GM23338 (cell line): Measurements from ENCODE around the gene FAM53B. TPM values are rescaled to one million over a fixed set of nuclear protein-coding genes. Genes with fewer than 3 reads are reported as not detected.

Source experiments
- ATAC-seq: fragments of 200-7000 bp; cut with Tn5 transposase; 3 replicates; pipeline ENCODE4 v1.9.1; 2020
- DNase-seq: peaks from one replicate; pipeline ENCODE4 v3.0.0-alpha.2; 2015; ENCODE audit warnings: low spot score
- H2AFZ ChIP-seq: fragments of 200-600 bp; sonication (generic); 2 replicates; pipeline ENCODE4 v1.8.0; 2016; ENCODE audit warnings: antibody characterized with exemption, mild to moderate bottlenecking, moderate library complexity
- H3F3A ChIP-seq: fragments of 200-600 bp; sonication (generic); replicated peaks from 2 replicates; pipeline ENCODE4 v1.8.0; 2017; ENCODE audit warnings: antibody characterized with exemption, mixed run types, low read depth
- H3K27ac ChIP-seq: fragments of 200-600 bp; sonication (generic); 2 replicates; pipeline ENCODE4 v1.6.1; 2016; ENCODE audit warnings: low read depth
- H3K27me3 ChIP-seq: fragments of 200-600 bp; sonication (generic); 2 replicates; pipeline ENCODE4 v1.8.0; 2016; ENCODE audit warnings: mild to moderate bottlenecking, mixed run types, moderate library complexity; ENCODE audit not compliant: insufficient read depth
- H3K36me3 ChIP-seq: fragments of 200-600 bp; sonication (generic); 2 replicates; pipeline ENCODE4 v1.8.0; 2016; ENCODE audit warnings: mild to moderate bottlenecking; ENCODE audit not compliant: insufficient read depth
- H3K4me1 ChIP-seq: fragments of 200-600 bp; sonication (generic); 2 replicates; pipeline ENCODE4 v1.8.0; 2016; ENCODE audit warnings: mild to moderate bottlenecking, moderate library complexity; ENCODE audit not compliant: insufficient read depth
- H3K4me2 ChIP-seq: fragments of 200-600 bp; sonication (generic); 2 replicates; pipeline ENCODE4 v1.7.1; 2017; ENCODE audit warnings: mixed run types
- H3K4me3 ChIP-seq: fragments of 200-600 bp; sonication (generic); 2 replicates; pipeline ENCODE4 v1.6.1; 2016; ENCODE audit warnings: mixed run types
- H3K79me2 ChIP-seq: fragments of 200-600 bp; sonication (generic); replicated peaks from 2 replicates; pipeline ENCODE4 v1.8.0; 2017; ENCODE audit warnings: mild to moderate bottlenecking; ENCODE audit not compliant: insufficient read depth
- H3K9me2 ChIP-seq: fragments of 200-600 bp; sonication (generic); 2 replicates; pipeline ENCODE4 v1.8.0; 2017; ENCODE audit not compliant: insufficient read depth
- H4K20me1 ChIP-seq: fragments of 200-600 bp; sonication (generic); replicated peaks from 2 replicates; pipeline ENCODE4 v1.8.0; 2017; ENCODE audit warnings: mild to moderate bottlenecking; ENCODE audit not compliant: insufficient read depth
- H3K27ac Mint-ChIP-seq: 2 replicates; pipeline ENCODE4 v1.8.0; 2020; ENCODE audit warnings: inconsistent platforms, mild to moderate bottlenecking, moderate library complexity, mixed read lengths
- H3K27me3 Mint-ChIP-seq: 3 replicates; pipeline ENCODE4 v1.8.0; 2022; ENCODE audit warnings: low read depth, mild to moderate bottlenecking, moderate library complexity, mixed read lengths, inconsistent platforms; ENCODE audit not compliant: insufficient read depth, poor library complexity
- H3K36me3 Mint-ChIP-seq: 3 replicates; pipeline ENCODE4 v1.8.0; 2021; ENCODE audit warnings: low read depth, mild to moderate bottlenecking, inconsistent platforms, moderate library complexity, mixed read lengths
- H3K4me1 Mint-ChIP-seq: 3 replicates; pipeline ENCODE4 v1.8.0; 2020; ENCODE audit warnings: mild to moderate bottlenecking, inconsistent platforms, mixed read lengths
- H3K4me3 Mint-ChIP-seq: 3 replicates; pipeline ENCODE4 v1.8.0; 2021; ENCODE audit warnings: moderate library complexity, mild to moderate bottlenecking, inconsistent platforms, mixed read lengths
- H3K9me3 Mint-ChIP-seq: 3 replicates; pipeline ENCODE4 v1.8.0; 2020; ENCODE audit warnings: moderate library complexity, mild to moderate bottlenecking, inconsistent platforms, mixed read lengths
- CREB1 ChIP-seq: fragments of 250-450 bp; sonication (Bioruptor Pico); IDR thresholded peaks from 2 replicates; pipeline ENCODE4 v1.5.0; 2020; ENCODE audit warnings: low read depth, mild to moderate bottlenecking, moderate library complexity
- CTCF ChIP-seq, 2 experiments: fragments of 200-600 bp in 1 of 2; sonication (generic) in 1 of 2; conservative IDR thresholded peaks; 2 replicates each; pipeline versions ENCODE4 v1.5.1 to v1.6.1; 2016 to 2017; ENCODE audit warnings: antibody characterized with exemption in 2 of 2, low read depth in 2 of 2, mild to moderate bottlenecking in 2 of 2, moderate library complexity in 1 of 2
- REST ChIP-seq: IDR thresholded peaks from one replicate; pipeline ENCODE4 v1.6.1; 2018; ENCODE audit warnings: antibody characterized with exemption; ENCODE audit not compliant: unreplicated experiment
- ZNF114 ChIP-seq: fragments of 250-450 bp; sonication (Bioruptor Pico); IDR thresholded peaks from 2 replicates; pipeline ENCODE4 v1.5.0; 2020; ENCODE audit warnings: mild to moderate bottlenecking, moderate library complexity
- ZNF331 ChIP-seq: fragments of 250-450 bp; sonication (Bioruptor Pico); IDR thresholded peaks from 2 replicates; pipeline ENCODE4 v1.5.0; 2020; ENCODE audit warnings: low read depth, mild to moderate bottlenecking, moderate library complexity
- polyA plus RNA-seq: library from polyadenylated mRNA; unstranded; fragments of >200 nt; fragmentation: Nextera tagmentation; extraction: Ambion mirVana; gene quantifications from 2 replicates; pipeline ENCODE4 v1.2.1, GENCODE V29; 2016
- total RNA-seq: library from RNA; depleted of rRNA; stranded (reverse); fragments of >200 nt; shearing (Covaris generic); gene quantifications from 2 replicates; pipeline ENCODE4 v1.2.3, GENCODE V29; 2014
- TF ChIP-seq, protein P1 (sequence below): fragments of 250-450 bp; sonication (Bioruptor Pico); IDR thresholded peaks from 2 replicates; pipeline ENCODE4 v1.5.0; 2020; ENCODE audit warnings: mild to moderate bottlenecking, moderate library complexity

The FAM53B gene
- total and polyA plus RNA-seq, 2 experiments from 2014 or later: 3.0 to 20.3 TPM

- H3K27me3 ChIP-seq: no peaks in the 10 kb centered on the region
- H3K9me2 ChIP-seq: no peaks in the 10 kb centered on the region
- no peak overlapping the region for H3K4me3 Mint-ChIP-seq
- ATAC-seq (no peak), DNase-seq (no peak)
- no peak overlapping the region for H3K27ac Mint-ChIP-seq
- peaks cover 7% of the 10 kb centered on the region for H3K27me3 Mint-ChIP-seq
- H2AFZ ChIP-seq: no peak overlapping the region
- no peak overlapping the region for H3K4me3 ChIP-seq
- peaks cover 15% of the 10 kb centered on the region for H3K79me2 ChIP-seq
- H3K36me3 ChIP-seq: no peaks in the 10 kb centered on the region; the same call in 1 of the 2 replicates
- TF ChIP-seq REST: no peak
- TF ChIP-seq CTCF (conservative IDR thresholded peaks at IDR 0.05; ENCODE audit: low read depth in 2 of 2): no peak
- no peak for TF ChIP-seq ZNF114 (CRISPR knock-in tag)
- TF ChIP-seq ZNF331: no peak
- no peak overlapping the region for H3K27ac ChIP-seq
- peaks cover 14% of the 10 kb centered on the region; the same call in 1 of the 2 replicates for H4K20me1 ChIP-seq
- peaks cover 4% of the 10 kb centered on the region; the same call in 2 of the 3 replicates for H3K36me3 Mint-ChIP-seq
- no peak overlapping the region for H3K4me2 ChIP-seq
- H3K9me3 Mint-ChIP-seq: no peaks in the 10 kb centered on the region
- H3K4me1 ChIP-seq: 0 out of 2 replicates have a peak, but pooled peaks cover 8% of the 10 kb centered on the region
- H3K4me1 Mint-ChIP-seq: peaks cover 28% of the 10 kb centered on the region
- no peaks in the 10 kb centered on the region for H3F3A ChIP-seq
These were observed 33.0 kb downstream of the FAM53B start for GRCh38 chr10:124711145-124711544.

- Histone ChIP-seq H2AFZ (no peak overlapping the region), H3K27me3 (no peaks in the 10 kb centered on the region), H3K4me1 (0 out of 2 replicates have a peak, but pooled peaks cover 8% of the 10 kb centered on the region), H3K27ac (no peak overlapping the region), H3K4me2 (no peak overlapping the region), H3K36me3 (no peaks in the 10 kb centered on the region; the same call in 1 of the 2 replicates), H3K79me2 (peaks cover 15% of the 10 kb centered on the region), H4K20me1 (peaks cover 14% of the 10 kb centered on the region; the same call in 1 of the 2 replicates), H3K9me2 (no peaks in the 10 kb centered on the region), H3K4me3 (no peak overlapping the region), H3F3A (no peaks in the 10 kb centered on the region)
- Mint-ChIP-seq H3K4me3 (no peak overlapping the region), H3K4me1 (peaks cover 26% of the 10 kb centered on the region), H3K27ac (no peak overlapping the region), H3K27me3 (peaks cover 7% of the 10 kb centered on the region), H3K36me3 (peaks cover 6% of the 10 kb centered on the region; the same call in 2 of the 3 replicates), H3K9me3 (no peaks in the 10 kb centered on the region)
- DNase-seq: no peak
- no peak for ATAC-seq
- no peak for TF ChIP-seq CREB1 (CRISPR knock-in tag)
- no peak for TF ChIP-seq ZNF331
- TF ChIP-seq, protein P1, sequence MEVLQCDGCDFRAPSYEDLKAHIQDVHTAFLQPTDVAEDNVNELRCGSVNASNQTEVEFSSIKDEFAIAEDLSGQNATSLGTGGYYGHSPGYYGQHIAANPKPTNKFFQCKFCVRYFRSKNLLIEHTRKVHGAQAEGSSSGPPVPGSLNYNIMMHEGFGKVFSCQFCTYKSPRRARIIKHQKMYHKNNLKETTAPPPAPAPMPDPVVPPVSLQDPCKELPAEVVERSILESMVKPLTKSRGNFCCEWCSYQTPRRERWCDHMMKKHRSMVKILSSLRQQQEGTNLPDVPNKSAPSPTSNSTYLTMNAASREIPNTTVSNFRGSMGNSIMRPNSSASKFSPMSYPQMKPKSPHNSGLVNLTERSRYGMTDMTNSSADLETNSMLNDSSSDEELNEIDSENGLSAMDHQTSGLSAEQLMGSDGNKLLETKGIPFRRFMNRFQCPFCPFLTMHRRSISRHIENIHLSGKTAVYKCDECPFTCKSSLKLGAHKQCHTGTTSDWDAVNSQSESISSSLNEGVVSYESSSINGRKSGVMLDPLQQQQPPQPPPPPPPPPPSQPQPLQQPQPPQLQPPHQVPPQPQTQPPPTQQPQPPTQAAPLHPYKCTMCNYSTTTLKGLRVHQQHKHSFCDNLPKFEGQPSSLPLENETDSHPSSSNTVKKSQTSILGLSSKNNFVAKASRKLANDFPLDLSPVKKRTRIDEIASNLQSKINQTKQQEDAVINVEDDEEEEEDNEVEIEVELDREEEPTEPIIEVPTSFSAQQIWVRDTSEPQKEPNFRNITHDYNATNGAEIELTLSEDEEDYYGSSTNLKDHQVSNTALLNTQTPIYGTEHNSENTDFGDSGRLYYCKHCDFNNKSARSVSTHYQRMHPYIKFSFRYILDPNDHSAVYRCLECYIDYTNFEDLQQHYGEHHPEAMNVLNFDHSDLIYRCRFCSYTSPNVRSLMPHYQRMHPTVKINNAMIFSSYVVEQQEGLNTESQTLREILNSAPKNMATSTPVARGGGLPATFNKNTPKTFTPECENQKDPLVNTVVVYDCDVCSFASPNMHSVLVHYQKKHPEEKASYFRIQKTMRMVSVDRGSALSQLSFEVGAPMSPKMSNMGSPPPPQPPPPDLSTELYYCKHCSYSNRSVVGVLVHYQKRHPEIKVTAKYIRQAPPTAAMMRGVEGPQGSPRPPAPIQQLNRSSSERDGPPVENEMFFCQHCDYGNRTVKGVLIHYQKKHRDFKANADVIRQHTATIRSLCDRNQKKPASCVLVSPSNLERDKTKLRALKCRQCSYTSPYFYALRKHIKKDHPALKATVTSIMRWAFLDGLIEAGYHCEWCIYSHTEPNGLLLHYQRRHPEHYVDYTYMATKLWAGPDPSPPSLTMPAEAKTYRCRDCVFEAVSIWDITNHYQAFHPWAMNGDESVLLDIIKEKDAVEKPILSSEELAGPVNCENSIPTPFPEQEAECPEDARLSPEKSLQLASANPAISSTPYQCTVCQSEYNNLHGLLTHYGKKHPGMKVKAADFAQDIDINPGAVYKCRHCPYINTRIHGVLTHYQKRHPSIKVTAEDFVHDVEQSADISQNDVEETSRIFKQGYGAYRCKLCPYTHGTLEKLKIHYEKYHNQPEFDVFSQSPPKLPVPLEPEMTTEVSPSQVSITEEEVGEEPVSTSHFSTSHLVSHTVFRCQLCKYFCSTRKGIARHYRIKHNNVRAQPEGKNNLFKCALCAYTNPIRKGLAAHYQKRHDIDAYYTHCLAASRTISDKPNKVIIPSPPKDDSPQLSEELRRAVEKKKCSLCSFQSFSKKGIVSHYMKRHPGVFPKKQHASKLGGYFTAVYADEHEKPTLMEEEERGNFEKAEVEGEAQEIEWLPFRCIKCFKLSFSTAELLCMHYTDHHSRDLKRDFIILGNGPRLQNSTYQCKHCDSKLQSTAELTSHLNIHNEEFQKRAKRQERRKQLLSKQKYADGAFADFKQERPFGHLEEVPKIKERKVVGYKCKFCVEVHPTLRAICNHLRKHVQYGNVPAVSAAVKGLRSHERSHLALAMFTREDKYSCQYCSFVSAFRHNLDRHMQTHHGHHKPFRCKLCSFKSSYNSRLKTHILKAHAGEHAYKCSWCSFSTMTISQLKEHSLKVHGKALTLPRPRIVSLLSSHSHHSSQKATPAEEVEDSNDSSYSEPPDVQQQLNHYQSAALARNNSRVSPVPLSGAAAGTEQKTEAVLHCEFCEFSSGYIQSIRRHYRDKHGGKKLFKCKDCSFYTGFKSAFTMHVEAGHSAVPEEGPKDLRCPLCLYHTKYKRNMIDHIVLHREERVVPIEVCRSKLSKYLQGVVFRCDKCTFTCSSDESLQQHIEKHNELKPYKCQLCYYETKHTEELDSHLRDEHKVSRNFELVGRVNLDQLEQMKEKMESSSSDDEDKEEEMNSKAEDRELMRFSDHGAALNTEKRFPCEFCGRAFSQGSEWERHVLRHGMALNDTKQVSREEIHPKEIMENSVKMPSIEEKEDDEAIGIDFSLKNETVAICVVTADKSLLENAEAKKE: no peak
These were observed 33.8 kb downstream of the FAM53B start for GRCh38 chr10:124710266-124710881.
